GM10266 (cell line): ENCODE results near the gene ST3GAL3.
A peak's percentile ranks its signal among the peaks of the same experiment; 100 is the strongest.

Source experiments
- DNase-seq: peaks from one replicate; pipeline ENCODE4 v3.0.0; 2012; ENCODE audit errors: extremely low spot score
- TF ChIP-seq, protein P1 (sequence below): IDR thresholded peaks from 2 replicates; pipeline ENCODE4 v1.5.1; 2012; ENCODE audit warnings: mild to moderate bottlenecking, low read depth; ENCODE audit not compliant: control insufficient read depth, insufficient read depth; ENCODE audit errors: missing control alignments

Gene ST3GAL3

DNA sequence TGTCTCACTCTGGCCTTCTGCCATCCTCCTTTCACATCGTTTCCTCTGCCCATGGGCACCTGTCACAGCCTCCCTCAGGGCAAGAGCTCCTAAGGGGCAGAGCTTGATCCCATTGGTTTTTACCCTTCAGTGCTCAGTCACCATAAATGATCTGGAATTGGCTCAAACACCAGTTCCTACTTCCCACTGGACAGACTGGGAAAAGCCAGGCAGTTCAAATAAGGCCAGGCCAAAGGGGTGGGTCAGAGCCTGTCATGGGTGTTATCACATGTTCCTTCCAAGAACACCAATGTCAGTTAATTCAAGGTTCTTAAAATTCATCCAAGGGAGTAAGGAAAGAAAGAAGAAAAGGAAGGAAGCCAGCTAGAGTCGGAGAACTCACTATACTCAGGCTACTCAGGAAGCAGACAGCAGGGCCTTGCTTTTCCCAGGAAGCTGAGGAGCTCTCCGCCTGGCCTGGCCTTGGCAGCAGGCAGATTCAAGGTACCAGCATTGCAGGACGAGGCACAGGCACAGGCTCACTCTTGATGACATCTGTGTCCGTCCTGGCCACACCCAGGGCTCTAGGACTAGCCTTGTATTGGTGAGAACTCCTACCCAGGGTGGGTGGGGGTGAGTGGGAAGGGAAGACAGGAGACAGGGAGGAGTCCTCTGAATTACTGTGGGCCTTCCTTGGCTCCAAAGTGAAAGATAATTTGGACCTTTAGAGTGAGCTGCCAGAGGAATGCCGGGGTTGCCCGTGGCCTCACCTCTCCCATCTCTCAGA lies 194.0 kb downstream of the ST3GAL3 start:
- TF ChIP-seq, protein P1, sequence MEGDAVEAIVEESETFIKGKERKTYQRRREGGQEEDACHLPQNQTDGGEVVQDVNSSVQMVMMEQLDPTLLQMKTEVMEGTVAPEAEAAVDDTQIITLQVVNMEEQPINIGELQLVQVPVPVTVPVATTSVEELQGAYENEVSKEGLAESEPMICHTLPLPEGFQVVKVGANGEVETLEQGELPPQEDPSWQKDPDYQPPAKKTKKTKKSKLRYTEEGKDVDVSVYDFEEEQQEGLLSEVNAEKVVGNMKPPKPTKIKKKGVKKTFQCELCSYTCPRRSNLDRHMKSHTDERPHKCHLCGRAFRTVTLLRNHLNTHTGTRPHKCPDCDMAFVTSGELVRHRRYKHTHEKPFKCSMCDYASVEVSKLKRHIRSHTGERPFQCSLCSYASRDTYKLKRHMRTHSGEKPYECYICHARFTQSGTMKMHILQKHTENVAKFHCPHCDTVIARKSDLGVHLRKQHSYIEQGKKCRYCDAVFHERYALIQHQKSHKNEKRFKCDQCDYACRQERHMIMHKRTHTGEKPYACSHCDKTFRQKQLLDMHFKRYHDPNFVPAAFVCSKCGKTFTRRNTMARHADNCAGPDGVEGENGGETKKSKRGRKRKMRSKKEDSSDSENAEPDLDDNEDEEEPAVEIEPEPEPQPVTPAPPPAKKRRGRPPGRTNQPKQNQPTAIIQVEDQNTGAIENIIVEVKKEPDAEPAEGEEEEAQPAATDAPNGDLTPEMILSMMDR = no peak
- DNase-seq = no peak

DNA sequence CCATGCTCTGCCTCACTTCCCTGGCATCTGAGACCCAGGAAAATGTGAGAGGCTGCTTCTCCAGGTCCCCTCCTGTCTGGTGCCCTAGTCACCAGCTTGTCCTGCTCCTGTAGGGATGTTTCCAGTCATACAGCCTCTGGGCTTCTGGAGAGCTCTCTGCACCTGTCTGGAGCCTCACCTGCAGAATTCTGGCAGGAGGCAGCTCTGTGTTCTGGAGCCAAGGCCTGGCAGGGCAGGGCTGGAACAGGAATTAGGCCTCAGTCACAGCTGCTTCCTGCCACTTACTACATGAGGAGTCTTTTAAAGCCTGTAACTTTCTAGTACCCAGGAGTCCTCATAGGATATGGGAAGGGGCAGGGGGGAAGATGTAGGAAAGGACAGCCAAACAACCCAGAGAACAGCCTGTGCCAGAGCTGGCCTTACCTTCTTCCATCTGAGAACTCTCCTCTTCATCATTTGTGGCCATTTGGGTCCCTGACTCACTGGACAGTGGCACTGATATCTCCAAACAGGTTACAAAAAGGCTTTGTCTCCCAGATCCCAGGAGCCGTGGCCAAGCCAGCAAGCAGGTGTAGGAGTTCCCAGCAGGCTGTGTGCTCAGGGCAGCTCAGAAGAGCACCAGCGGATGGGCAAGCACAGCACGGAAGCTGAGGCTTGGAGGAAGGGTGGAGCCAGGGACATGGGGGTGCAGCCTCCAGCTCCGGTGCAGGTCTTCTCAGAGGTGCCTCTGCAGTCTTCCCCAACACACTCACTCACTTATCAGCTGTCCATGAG lies 194.9 kb downstream of the ST3GAL3 start:
- DNase-seq = no peak
- TF ChIP-seq, protein P1 = no peak

DNA sequence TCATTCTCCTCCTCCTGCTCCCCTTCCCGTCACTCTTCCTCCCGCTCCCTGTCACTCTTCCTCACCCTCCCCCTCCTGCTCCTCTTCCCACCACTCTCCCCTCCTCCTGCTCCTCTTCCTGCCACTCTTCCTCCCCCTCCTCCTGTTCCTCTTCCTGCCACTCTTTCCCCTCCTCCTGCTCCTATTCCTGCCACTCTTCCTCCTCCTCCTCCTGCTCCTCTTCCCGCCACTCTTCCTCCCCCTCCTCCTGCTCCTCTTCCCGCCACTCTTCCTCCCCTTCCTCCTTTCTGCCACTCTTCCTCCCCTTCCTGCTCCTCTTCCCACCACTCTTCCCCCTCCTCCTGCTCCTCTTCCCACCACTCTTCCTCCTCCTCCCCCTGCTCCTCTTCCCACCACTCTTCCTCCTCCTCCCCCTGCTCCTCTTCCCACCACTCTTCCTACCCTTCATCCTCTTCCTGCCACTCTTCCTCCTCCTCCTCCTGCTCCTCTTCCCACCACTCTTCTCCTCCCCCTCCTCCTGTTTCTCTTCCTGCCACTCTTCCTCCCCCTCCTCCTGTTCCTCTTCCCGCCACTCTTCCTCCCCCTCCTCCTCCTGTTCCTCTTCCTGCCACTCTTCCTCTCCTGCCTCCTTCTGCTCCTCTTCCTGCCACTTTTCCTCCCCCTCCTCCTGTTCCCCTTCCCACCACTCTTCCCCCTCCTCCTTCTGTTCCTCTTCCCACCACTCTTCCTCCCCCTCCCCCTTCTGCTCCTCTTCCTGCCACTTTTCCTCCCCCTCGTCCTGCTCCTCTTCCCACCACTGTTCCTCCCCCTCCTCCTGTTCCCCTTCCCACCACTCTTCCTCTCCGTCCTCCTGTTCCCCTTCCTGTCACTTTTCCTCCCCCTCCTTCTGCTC lies 197.6 kb downstream of the ST3GAL3 start:
- DNase-seq = no peak

DNA sequence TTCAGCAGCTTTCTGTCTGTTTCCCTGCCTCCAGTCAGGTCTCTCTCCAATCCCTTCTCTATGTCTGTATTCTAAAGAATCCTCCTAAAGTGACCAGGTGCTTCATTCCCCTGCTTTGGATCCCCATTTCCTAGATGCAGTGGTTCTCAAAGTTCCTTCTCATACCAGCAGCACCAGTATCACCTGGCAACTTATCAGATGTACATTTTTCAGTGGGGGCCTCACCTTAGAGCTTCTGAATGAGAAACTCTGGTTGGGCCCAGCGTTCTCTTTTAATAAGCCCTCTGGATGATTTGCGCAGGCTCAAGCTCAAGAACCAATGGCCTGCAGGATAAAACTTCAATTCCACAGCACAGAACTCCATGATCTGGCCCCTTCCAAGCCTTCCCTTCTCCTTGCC lies 200.9 kb downstream of the ST3GAL3 start:
- no peak for DNase-seq

More for the DNA sequence above, 197.6 kb downstream of the ST3GAL3 start:
- TF ChIP-seq, protein P1 = no peak

DNA sequence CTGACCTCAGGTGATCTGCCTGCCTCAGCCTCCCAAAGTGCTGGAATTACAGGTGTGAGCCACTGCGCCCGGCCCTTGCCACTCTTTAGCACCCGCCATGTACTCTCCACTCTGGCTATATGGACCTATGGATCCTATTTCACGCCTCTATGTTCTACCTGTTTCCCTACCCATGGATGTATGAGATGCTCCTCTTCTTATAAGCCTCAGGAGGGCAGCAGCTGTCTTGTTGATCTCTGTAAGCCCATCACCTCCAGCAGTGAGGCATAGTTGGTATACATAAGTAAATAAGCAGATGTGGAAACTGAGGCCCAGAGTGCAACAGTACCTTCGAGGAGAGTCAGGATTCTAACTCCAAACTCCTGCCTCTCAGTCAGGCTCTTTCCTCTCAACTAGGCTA lies 201.5 kb downstream of the ST3GAL3 start:
- no peak for DNase-seq
- TF ChIP-seq, protein P1 = peak; percentile 7

More for the DNA sequence above, 200.9 kb downstream of the ST3GAL3 start:
- TF ChIP-seq, protein P1 = no peak

DNA sequence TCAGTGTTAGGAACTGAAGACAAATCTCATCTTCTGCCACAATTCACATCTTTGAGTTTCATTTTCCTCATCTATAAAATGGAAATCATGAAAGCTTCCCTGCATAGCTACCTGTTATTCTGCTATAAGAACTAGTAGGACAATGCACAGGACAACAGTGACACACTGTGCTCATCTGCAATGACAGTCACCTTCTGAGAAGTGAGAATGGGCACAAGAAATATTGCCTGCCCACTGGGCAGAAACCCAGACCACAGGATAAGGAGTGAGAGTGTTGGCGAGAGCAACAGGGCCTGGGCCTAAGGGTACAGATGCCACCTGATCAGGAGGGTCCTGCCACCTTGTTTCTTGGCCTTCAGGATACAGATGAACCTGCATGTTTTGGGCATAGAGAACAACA lies 203.0 kb downstream of the ST3GAL3 start:
- DNase-seq = no peak
- TF ChIP-seq, protein P1 = no peak

DNA sequence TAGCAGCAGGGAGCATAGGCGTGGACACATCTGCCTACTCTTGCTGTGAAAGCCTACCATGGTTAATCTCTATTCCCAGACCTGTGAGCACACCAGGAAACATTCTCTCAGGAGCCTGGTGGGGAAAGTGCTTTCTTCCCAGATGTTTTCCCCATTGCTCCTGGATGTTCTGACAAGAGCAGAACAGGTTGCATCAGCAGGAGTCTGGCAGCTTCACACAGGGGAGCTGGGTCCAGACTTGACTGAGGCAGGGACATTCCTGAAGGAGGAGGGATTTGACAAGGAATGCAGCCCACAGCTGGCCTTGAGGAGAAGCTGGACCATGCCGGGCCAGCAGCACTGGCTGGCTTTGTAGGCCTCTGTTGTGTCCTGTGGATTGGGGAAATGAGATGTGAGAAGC lies 205.3 kb downstream of the ST3GAL3 start:
- TF ChIP-seq, protein P1 = no peak
- DNase-seq = no peak
